Esophagus muscularis mucosa (tissue), 4 donors: ENCODE data around the gene CDR2. TPM values are rescaled to one million over a fixed set of nuclear protein-coding genes. Genes with fewer than 3 reads are reported as not detected.
A peak's percentile ranks its signal among the peaks of the same experiment; 100 is the strongest.

Experiments used
- DNase-seq: peaks from one replicate; pipeline ENCODE4 v3.0.0-alpha.2; 2017; ENCODE audit errors: extremely low spot score
- H3K27ac ChIP-seq, 4 donors: fragments of 200-600 bp; sonication (generic); replicated peaks in 1 of 4; 1 replicate in 3 of 4; 2 replicates in 1 of 4; pipeline ENCODE4 v1.5.1; 2016 to 2019; ENCODE audit warnings: mild to moderate bottlenecking in 1 of 4
- H3K27me3 ChIP-seq, 4 donors: fragments of 200-600 bp; sonication (generic); one replicate each; pipeline versions ENCODE4 v1.5.1 to v1.6.0; 2016 to 2019
- H3K36me3 ChIP-seq, 4 donors: fragments of 200-600 bp; sonication (generic); one replicate each; pipeline ENCODE4 v1.5.1; 2016 to 2019
- H3K4me1 ChIP-seq, 4 donors: fragments of 200-600 bp; sonication (generic); one replicate each; pipeline ENCODE4 v1.5.1; 2016 to 2019
- H3K4me3 ChIP-seq, 4 donors: fragments of 200-600 bp; sonication (generic); 1 replicate in 2 of 4; 2 replicates in 2 of 4; pipeline ENCODE4 v1.5.1; 2016 to 2019; ENCODE audit warnings: mild to moderate bottlenecking in 4 of 4, moderate library complexity in 1 of 4
- H3K9me3 ChIP-seq, 4 donors: fragments of 200-600 bp; sonication (generic); 1 replicate in 3 of 4; 2 replicates in 1 of 4; pipeline ENCODE4 v1.5.1; 2016 to 2019
- EP300 ChIP-seq: sonication (generic); formaldehyde crosslinking; IDR thresholded peaks from one replicate; pipeline ENCODE4 v1.6.1; 2017; ENCODE audit warnings: antibody characterized with exemption
- POLR2A ChIP-seq: fragments of 450-650 bp; IDR thresholded peaks from one replicate; pipeline ENCODE4 v1.6.1; 2017; ENCODE audit warnings: antibody characterized with exemption, moderate library complexity, mild to moderate bottlenecking, low read depth
- POLR2AphosphoS5 ChIP-seq, 2 donors: sonication (generic); formaldehyde crosslinking; IDR thresholded peaks; one replicate each; pipeline ENCODE4 v1.6.1; 2017; ENCODE audit warnings: antibody characterized with exemption in 2 of 2
- WGBS: methylation state at CpG from one replicate; pipeline ENCODE4 v1.1.5; 2018; 5-methylcytosine and 5-hydroxymethylcytosine counted together
- intact Hi-C: fragments of 100-400 bp; cut with DNase I; formaldehyde crosslinking; loops from one replicate; pipeline ENCODE4 v1.15.1; 2023
- total RNA-seq, 4 donors: library from RNA; depleted of rRNA; stranded (reverse); fragments of >200 nt; gene quantifications; one replicate each; pipeline versions ENCODE4 v1.1.0 to v1.2.1, GENCODE V29; 2016
- TF ChIP-seq, protein P1 (sequence below), 3 experiments: fragments of 200-600 bp in 2 of 3; fragments of 450-650 bp in 1 of 3; sonication (generic) in 2 of 3; IDR thresholded peaks; one replicate each; pipeline ENCODE4 v1.5.1; 2017 to 2019; ENCODE audit warnings: antibody characterized with exemption in 3 of 3, mild to moderate bottlenecking in 2 of 3, moderate library complexity in 1 of 3

CDR2 gene
- total RNA-seq, 4 donors from 2014 or later: 37.0 to 54.0 (median 39.5) TPM

GRCh38 chr16:22297871-22298733, 76.3 kb downstream of the CDR2 start:
- peaks cover 0 to 4% (median 0%) of the 10 kb centered on the region in 4 donors for H3K27me3 ChIP-seq
- DNase-seq: peak; percentile 92
- H3K27ac ChIP-seq: peak overlapping the region; percentile 92 to 96 (median 96)
- H3K36me3 ChIP-seq: peaks cover 0 to 21% (median 14%) of the 10 kb centered on the region in 4 donors
- no peaks in the 10 kb centered on the region for H3K9me3 ChIP-seq
- TF ChIP-seq EP300 (peak; percentile 19), POLR2AphosphoS5 (IDR thresholded peaks at IDR 0.05) (peak; percentile 48 to 67), POLR2A (no peak)
- TF ChIP-seq, protein P1, sequence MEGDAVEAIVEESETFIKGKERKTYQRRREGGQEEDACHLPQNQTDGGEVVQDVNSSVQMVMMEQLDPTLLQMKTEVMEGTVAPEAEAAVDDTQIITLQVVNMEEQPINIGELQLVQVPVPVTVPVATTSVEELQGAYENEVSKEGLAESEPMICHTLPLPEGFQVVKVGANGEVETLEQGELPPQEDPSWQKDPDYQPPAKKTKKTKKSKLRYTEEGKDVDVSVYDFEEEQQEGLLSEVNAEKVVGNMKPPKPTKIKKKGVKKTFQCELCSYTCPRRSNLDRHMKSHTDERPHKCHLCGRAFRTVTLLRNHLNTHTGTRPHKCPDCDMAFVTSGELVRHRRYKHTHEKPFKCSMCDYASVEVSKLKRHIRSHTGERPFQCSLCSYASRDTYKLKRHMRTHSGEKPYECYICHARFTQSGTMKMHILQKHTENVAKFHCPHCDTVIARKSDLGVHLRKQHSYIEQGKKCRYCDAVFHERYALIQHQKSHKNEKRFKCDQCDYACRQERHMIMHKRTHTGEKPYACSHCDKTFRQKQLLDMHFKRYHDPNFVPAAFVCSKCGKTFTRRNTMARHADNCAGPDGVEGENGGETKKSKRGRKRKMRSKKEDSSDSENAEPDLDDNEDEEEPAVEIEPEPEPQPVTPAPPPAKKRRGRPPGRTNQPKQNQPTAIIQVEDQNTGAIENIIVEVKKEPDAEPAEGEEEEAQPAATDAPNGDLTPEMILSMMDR (IDR thresholded peaks at IDR 0.05): no peak
- WGBS: 2% methylated on average over 19 of the region's 39 CpGs
- H3K4me1 ChIP-seq: peaks cover 21 to 40% (median 39%) of the 10 kb centered on the region in 4 donors
- peak overlapping the region; percentile 85 to 93 (median 90) for H3K4me3 ChIP-seq
- intact Hi-C loops: loop anchor here (2.0 to 5.0 kb wide), 4 partner anchors 91 to 346 kb away; partner anchors contain the start of genes EEF2K, PDZD9 and UQCRC2

DNA sequence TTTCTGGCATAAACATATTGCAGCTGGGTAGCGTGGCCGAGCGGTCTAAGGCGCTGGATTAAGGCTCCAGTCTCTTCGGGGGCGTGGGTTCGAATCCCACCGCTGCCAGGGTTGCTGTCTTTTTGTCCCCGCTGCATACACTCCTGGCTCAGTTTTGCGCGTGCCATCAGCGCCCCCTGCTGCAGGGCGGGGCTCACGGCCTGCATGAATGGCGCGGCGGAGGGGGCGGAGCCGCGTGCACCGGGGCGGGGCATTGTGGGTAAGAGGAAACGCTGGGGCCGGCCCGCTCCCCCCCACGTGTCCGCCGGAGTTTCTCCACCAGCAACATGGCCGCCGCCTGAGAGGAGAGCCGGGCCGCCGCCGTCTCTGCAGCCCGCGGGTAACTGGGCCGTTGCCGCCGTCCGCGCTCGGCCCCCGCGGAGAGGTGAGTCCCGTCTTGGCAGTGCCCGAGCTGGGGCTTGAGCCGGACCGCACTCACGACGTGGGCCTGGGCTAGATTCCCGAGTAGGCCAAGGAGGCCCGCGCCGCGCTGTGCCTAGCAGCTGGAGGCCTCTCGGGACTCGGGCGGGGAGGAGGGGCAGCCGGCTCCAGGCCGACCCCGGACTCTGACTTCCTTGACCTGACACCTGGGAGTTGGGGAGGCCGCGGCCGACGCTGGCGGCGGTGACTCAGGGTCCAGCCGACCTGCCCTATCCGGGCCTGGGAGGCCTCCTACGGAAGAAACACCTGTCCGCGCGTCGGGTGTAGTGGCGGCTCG, 77.1 kb downstream of the CDR2 start, which contains the start of gene POLR3E:
Gene POLR3E, plus strand, starts transcription at position 296 of the 757 bp plus-strand sequence. CDS start 5,560 bp downstream, outside the sequence.
- 0% methylated on average over 11 of the region's 76 CpGs for WGBS
- H3K4me3 ChIP-seq: peak within 1 kb of the TSS; percentile 85 to 93 (median 90)

GRCh38 chr16:22296225-22297113, 78.0 kb downstream of the CDR2 start:
- intact Hi-C loops: loop anchor here (2.0 to 5.0 kb wide), 4 partner anchors 90 to 344 kb away; partner anchors contain the start of genes EEF2K, PDZD9 and UQCRC2
- Histone ChIP-seq H3K4me1 (peaks cover 21 to 40% (median 39%) of the 10 kb centered on the region in 4 donors), H3K4me3 (peak overlapping the region; percentile 85 to 93 (median 90)), H3K27me3 (peaks cover 0 to 4% (median 0%) of the 10 kb centered on the region in 4 donors), H3K27ac (peak overlapping the region; percentile 24 to 96 (median 60)), H3K36me3 (peaks cover 0 to 5% (median under 1%) of the 10 kb centered on the region in 4 donors), H3K9me3 (no peaks in the 10 kb centered on the region)
- no peak for DNase-seq
- TF ChIP-seq EP300: no peak
- no peak for TF ChIP-seq POLR2AphosphoS5 (IDR thresholded peaks at IDR 0.05)
- 3% methylated on average over 17 of the region's 17 CpGs for WGBS

More for the DNA sequence above, 77.1 kb downstream of the CDR2 start, which contains the start of gene POLR3E:
- intact Hi-C loops: loop anchor here (2.0 to 5.0 kb wide), 4 partner anchors 90 to 345 kb away; partner anchors contain the start of genes EEF2K, PDZD9 and UQCRC2
- Histone ChIP-seq H3K36me3 (peaks cover 0 to 13% (median 6%) of the 10 kb centered on the region in 4 donors), H3K27me3 (peaks cover 0 to 4% (median 0%) of the 10 kb centered on the region in 4 donors), H3K9me3 (no peaks in the 10 kb centered on the region), H3K27ac (peak within 1 kb of the TSS; percentile 92 to 96 (median 96)), H3K4me1 (peaks cover 21 to 40% (median 39%) of the 10 kb centered on the region in 4 donors)
- TF ChIP-seq EP300 (no peak), POLR2AphosphoS5 (IDR thresholded peaks at IDR 0.05) (peak; percentile 76 to 91)
- TF ChIP-seq, protein P1 (IDR thresholded peaks at IDR 0.05): peak; percentile 92 to 99 (median 96)
- DNase-seq: peak; percentile 100

Other genes starting within 250 kb of the CDR2 start
- not detected for gene SDR42E2, start 212.1 kb downstream of the CDR2 start, total RNA-seq
- gene EEF2K, start 168.3 kb downstream of the CDR2 start, total RNA-seq: 10 to 100 TPM; 18.1 to 37.7 (median 31.6) TPM
- 10 to 100 TPM; 39.9 to 50.7 (median 49.0) TPM for gene POLR3E, start 77.2 kb downstream of the CDR2 start, total RNA-seq
- 100 to 1,000 TPM in 1 of 4 donors, 10 to 100 TPM in 3; 41.8 to 199 (median 77.1) TPM for gene NPIPB5, start 136.3 kb upstream of the CDR2 start, total RNA-seq